HG03571 (cell line): ENCODE data around the gene CARD11.
"Not testable (repeated sequence)": the region's sequence is repeated elsewhere in the genome, so short reads cannot be mapped to it uniquely, and the experiment has no call there.

Source experiments
- ATAC-seq: cut with Tn5 transposase; IDR thresholded peaks from one replicate; pipeline ENCODE4 v1.9.1; 2021; ENCODE audit not compliant: unreplicated experiment

CARD11 gene

GRCh38 chr7:2928613-2929311 lies 114.9 kb downstream of the CARD11 start:
- no peak for ATAC-seq

DNA sequence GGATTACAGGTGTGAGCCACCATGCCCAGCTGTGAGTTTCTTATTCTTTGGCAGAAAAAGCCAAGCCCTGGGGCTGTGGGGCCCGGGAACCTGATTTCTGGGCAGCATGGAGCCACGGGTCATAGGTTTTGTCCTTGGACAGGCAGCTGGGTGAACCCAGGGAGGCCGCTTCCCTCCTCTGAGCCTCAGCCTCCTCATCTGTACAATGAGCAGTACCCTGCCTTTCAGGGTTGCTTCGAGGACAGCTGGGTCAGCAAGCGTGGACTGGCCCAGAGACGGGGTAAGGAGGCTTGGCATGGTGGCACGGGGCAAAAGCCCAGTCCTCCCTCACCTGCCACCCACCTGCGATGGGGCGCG lies 115.4 kb downstream of the CARD11 start:
- no peak for ATAC-seq

DNA sequence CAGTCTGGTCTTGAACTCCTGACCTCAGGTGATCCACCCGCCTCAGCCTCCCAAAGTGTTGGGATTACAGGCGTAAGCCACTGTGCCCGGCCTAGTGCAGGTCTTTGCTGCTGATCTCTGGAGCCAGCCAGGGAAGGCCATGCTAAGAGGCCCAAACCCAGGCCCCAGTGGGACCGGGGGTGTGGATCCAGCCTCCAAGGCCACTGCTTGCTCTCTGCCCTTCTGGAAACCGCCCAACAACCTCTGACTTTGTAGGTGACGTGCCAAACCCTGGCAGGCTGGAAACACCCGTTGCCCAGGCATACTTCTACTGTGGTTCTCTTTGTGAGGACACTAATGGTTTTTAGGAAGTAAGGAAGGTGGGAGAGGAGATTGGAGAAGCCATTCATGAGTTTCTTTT lies 116.1 kb downstream of the CARD11 start:
- no peak for ATAC-seq

DNA sequence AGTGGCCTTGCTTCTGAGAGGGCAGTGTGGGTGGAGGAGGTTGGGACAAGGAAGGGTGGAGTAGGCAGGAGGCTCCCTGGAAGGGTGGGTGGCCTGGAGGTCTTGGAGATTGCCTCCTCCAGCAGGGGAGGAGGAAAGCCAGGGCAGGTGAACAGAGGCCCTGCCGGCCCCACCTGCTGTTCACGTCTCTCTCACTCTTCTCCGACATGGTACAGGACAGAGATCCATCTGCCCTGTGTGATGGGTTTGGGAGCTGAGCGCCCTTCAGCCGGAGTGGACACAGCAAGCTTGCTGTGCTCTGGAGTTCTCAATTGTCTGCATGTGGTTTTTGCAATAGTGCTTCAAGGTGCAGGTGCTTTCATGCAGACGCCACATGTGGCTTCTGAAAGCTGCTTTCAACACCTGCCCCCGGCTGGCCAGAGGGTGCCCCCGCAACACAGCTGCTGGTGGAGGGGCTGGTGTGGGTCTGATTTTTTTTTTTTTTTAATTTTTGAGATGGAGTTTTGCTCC lies 116.7 kb downstream of the CARD11 start:
- no peak for ATAC-seq

DNA sequence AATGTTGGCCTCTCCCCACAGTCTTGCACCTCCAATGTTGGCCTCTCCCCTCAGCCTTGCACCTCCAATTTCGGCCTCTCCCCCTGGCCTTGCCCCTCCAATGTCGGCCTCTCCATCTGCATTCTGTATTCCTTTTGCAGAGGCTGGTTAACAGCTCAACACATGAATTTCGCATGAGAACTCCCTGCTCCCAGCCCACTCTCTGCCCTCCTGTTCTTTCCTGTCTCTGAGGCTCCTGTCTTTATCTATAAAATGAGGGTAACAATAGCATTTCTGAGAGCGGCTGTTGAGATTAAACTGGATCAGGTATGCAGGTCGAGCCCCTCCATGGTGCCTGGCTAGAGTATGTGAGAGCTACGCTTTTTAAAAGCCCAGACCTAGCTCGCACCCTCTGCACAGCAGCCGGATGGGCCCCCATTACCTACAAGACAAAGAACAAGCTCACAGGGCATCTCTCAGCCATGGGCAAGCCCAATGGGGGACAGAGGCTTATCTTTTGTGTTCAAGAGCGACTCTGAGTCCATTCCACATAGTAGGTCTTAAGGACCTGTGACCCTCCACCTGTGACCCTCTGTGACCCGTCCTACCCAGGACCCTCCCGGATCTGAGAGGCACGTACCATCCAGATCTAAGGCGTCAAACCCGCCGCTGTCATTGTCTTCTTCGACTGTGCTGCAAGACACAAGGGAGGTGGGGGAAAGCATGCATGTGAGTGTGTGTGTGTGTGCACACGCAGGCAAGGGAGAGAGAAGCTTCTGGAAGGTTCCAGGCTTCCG lies 117.4 kb downstream of the CARD11 start:
- no peak for ATAC-seq

DNA sequence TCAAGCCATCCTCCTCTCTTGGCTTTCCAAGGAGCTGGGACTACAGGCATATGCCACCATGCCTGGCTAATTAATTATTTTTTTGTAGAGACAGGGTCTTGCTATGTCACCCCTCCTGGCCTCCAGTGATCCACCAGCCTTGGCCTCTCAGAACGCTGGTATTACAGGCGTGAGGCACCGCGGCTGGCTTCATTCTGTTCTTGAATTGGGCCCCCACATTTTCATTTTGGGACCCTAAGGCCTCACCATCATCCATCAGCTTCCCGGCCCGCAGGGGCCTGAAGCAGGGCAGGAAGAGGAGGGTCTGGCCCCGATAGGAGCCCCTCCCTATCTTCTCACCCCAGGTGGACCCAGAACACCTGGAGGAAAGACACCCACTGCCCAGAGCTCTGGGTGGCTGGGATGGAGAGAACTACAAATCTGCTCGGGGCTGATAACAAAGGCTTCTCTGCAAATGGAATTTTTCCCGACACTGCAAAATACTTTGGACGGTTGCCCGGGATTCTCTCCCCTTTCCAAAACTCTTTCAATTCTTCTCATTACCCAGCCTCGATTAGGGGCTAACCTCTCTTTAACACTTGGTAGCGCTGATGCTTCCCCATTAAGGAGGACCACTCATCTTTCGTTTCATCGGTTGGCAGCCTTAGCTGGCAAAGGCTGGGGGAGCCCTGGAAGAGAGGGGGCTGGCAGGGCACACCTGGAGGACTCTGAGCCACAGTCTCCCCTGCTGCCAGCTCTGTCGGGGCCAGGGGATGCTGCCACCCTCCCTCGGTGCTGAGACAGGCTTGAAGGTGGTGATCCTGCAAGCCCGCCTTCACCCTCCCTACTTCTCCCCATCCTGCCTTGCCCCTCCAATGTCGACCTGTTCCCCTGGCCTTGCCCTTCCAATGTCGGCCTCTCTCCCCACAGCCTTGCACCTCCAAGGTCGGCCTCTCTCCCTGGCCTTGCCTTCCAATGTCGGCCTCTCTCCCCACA lies 118.5 kb downstream of the CARD11 start:
- ATAC-seq, result no peak

- ATAC-seq, result no peak
Observed at GRCh38 chr7:2923886-2924574, 119.6 kb downstream of the CARD11 start.

- ATAC-seq, result no peak
Observed at GRCh38 chr7:2923291-2923781, 120.3 kb downstream of the CARD11 start.

- no peak for ATAC-seq
Observed at GRCh38 chr7:2922866-2923265, 120.8 kb downstream of the CARD11 start.

- no peak for ATAC-seq
Observed at GRCh38 chr7:2922348-2922691, 121.3 kb downstream of the CARD11 start.

GRCh38 chr7:2921653-2922347 lies 121.9 kb downstream of the CARD11 start:
- no peak for ATAC-seq

- no peak for ATAC-seq
Observed at GRCh38 chr7:2920956-2921652, 122.6 kb downstream of the CARD11 start.

DNA sequence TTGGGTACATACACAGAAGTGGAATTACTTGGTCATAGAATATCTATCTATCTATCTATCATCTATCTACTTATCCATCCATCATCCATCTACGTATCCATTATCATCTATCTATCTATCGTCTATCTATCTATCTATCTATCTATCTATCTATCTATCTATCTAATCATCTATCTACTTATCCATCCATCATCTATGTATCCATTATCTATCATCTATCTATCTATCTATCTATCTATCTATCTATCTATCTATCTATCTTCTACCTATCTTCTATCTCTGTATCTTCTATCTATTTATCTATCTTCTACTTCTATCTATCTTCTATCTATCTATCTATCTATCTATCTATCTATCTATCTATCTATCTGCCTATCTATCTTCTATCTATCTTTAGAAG lies 123.2 kb downstream of the CARD11 start:
- ATAC-seq, result not testable (repeated sequence)

DNA sequence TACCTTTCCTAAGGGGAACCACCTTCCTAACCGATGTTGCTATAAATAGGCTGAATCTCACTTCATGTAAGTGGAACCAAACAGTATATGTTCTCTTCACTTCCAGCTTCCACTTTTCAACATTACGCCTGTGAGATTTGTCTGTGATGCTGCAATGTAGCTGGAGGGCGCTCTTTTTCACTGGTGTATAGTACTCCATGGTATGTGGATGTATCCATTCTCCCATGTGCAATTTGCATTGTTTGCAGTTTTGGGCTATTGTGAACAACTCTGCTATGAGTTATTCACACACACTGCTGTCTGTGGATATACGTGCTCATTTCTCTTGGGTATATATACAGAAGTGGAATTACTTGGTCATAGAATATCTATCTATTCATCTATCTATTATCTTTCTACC lies 123.6 kb downstream of the CARD11 start:
- ATAC-seq, result no peak

DNA sequence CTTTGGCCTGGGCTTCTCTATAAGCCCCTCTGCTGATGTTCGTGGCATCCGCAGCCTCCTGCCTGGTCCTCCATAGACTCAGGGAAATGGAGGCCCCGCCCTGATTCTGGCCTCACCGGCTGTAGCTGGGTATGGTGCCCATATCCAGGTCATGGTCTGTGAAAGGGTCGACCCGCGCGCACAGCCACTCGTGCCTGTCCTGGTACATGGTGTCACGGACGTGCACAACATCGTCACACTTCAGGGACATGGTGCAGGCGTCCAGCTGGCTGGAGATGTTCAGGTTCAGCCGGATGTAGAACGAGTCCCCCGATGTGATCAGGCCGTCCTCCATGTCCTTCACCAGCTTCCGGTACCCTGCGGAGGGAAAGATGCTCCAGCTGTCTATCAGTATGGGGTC lies 124.4 kb downstream of the CARD11 start:
- no peak for ATAC-seq

DNA sequence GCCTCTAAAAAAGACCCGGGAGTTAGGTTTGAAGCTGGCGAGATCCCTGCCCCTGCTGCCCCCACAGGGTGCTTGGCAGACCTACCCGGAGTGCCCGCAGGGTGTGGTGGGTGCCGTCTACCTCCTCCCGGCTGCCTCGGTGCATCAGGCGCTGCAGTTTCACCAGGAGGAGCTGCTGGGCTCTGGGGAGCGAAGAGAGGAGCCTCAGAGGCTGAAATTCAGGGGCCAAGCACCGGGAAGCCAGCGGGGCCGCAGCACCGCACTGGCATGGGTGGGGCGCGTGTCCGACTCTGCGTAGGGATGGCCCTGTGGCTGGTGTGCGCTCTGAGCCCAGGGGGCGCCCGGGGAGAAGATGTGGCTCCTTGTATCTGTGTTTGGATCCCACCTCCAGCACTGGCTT lies 125.3 kb downstream of the CARD11 start:
- ATAC-seq, result no peak

GRCh38 chr7:2915023-2915422 lies 128.6 kb downstream of the CARD11 start:
- ATAC-seq, result no peak

GRCh38 chr7:2913760-2914387 lies 129.8 kb downstream of the CARD11 start:
- no peak for ATAC-seq
